ENCODE results near the gene FOXC1.
A peak's percentile ranks its signal among the peaks of the same experiment; 100 is the strongest.

Gene FOXC1

DNA sequence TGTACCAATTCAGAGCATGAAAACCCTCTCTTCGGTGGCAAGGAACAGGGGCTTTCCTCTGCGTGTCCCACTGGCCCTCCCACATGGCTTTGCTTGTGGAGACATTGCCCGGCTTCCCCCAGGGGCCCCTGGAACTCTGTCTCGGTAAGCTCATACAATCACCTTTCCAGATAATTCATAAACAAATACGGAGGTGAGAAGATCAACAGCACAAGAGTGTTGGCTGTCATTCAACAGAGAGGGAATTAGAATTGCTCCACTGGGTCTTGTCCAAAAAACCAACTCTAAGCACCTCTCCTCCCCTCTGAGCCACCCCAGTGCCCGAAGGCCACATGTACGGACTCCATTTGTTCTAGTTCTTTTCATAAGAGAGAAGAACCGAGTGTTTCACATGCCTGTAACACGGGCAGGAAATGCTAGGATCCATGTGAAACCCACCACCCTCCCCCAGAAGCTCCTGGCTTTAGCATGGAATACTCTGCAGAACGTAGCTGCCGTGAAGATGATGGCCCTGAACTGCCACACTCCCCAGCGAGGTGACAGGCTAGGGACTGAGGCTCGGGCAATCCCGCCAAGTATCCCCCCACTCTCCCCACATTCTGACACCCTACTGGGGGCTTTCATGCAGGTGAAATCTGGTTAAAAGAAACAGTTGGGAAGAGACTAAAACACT is 24.6 kb upstream of the FOXC1 start:
- no peak for DNase-seq

DNA sequence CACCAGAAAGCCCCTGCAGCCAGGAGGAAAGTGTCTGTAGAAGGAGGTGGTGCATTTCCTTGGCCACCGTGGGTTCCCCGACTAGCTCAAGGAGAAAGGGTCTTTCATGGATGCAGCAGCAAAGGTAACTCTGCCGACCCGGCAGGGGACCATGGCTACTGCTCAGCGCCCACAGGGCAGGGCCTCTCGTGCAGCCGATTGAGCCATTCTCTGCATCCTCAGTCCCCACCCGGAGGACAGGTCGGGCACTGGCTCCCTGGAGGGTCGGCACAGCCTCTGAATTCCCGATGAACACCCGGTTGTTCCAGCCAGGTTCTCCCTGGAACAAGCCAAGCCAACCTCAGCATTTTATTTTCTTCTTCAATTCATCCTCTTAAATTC is 24.1 kb upstream of the FOXC1 start:
- DNase-seq: no peak

- DNase-seq: no peak
Observed at GRCh38 chr6:1586256-1586655, 23.5 kb upstream of the FOXC1 start.

DNA sequence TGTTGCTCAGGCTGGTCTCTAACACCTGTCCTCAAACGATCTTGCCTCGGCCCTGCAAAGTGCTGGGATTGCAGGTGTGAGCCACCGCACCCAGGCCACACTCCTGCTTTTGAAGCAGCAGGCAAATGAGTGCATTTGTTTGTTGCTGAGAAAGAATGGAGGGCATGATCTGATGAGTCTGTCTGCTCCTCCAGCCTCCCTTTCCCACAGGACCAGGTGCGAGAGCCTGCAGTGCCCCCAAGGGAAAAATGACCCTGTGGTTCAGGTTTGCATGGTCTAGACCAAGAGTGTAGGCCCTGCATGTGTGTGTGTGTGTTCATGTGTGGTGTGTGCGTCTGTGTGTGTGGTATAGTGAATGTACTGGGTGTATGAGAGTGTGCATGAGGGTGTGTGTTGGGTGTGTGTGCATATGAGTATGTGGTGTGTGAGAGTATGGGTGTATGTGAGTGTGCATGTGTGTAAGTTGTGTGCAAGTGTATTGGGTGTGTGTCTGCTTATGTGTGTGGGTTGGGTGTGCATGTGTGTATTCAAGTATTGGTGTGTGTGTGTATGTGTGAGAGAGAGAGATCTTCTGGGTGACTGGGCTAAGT is 22.8 kb upstream of the FOXC1 start:
- no peak for DNase-seq

- DNase-seq: no peak
Observed at GRCh38 chr6:1587546-1587945, 22.2 kb upstream of the FOXC1 start.

DNA sequence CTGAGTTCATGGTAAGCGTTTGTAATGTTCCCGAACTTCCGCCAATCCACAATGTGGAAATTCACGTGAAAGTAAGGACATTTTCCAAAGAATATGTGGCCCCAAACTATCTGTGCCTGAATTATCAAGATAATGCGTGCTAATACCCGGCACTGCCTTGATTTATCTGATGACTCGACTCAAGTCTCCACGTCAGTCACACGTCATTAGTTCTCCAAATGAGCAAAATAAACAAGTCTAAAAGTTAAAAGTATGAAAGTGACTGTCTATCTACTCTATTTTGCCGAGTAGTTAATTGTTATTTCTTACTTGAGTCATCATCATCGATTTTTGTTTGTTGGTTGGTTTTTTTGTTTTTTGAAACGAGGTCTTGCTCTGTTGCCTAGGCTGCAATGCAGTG is 21.7 kb upstream of the FOXC1 start:
- no peak for DNase-seq

DNA sequence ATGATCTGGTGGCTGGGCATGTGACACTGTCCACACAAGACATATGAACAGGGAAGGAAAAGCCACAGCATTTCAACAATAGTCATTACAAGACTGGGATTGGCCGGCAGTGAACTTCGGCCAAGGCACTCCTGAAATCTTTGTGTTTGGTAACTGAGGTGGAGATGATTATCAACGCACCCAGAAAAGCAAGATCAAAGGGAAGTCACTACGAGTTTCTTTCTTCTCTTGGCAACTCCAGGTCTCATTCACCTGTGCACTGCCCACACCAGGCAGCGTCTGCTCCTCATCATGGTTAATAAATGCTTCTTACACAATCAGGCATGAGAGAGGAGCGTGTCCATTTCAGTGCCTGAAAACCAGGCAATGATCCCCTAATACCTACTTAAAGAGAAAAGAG is 20.5 kb upstream of the FOXC1 start:
- no peak for DNase-seq

GRCh38 chr6:1590580-1590979 is 19.1 kb upstream of the FOXC1 start:
- no peak for DNase-seq

- DNase-seq: no peak
Observed at GRCh38 chr6:1591243-1591642, 18.5 kb upstream of the FOXC1 start.

DNA sequence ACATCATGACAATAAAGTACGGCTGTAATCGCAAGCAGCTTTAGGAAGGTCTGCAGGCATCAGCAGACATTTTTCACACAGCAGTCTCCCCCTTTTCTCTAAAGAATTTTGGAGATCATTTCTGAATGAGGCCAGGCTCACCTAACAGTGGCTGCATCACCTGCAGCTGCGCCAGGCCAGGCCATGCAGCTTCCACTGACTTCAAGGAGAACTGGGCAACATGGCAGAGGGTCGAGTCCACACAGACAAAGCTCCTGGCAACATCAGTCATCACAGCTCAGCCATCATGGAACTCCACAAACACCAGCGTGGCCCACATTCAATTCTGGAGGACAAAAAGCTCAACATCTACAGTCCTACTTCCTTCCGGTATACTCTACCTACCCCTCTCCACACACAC is 17.8 kb upstream of the FOXC1 start:
- DNase-seq: no peak

DNA sequence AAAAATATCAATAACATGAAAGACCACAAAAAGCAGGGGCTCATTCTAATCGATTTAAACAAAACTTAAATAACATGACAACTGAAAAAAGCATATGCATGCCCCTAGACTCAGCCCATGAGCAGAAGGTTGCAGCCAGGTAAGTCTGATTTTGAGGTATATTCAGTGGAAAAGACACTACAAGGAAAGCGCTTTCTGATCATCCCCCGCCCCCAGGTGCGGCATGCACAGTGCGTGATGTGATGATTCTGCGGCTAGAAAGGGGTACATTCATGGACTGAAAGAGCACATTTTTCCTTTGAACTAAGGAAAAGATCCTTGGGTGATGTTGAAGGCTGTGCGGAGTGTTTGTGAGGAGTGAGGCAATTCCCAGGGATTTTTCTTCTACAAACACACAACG is 16.9 kb upstream of the FOXC1 start:
- DNase-seq: no peak

DNA sequence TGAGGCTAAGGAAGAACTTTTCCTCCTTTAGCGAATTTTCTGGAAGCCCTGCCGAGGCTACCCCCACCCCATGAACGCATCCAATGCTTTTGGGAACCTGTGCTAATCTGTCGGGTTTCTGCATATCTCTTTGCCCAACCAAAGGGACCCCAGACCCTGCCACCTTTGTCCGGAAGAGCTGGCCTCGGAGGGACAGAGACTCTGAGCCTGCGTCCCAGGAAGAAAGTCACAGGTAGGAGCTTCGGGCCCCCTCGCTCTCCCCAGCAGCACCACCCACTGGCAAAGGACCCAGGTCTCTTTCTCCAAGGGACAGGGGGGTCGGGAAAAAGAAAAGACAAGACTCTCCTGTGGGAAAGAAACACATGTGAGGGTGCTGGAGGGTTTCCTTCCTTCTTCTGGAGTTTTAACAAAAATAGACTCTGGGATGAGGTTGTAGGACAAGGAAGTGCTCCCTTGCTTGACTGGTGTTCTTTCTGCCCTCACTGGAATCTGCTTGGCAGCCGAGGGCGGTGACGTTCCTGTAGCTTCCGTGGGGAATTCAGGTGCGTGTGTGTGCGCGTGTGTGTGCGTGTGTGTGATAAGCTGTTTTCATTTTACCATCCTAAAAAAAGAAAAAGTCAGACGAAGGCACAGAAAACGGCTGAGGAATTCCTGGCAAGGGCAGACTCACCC is 16.3 kb upstream of the FOXC1 start:
- DNase-seq: no peak

DNA sequence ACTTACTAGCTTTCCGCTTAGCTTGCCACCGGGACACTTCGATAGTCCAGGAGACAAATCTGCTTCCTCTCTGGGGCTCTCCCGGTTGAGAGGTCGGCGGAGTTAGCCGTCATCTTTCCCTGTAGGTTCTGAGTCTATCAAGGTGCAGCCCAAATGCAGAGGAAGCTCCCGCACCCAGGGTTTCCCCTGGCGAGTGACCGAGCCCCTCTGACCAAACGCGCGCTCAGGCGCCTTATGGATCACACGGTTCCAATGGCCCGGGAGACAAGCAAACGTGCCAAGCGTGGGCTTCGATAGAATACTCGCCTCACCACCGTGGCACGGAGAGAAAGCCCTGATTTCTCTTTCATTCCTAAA is 15.8 kb upstream of the FOXC1 start:
- no peak for DNase-seq

GRCh38 chr6:1594445-1595200 is 15.1 kb upstream of the FOXC1 start:
- DNase-seq: no peak

- DNase-seq: no peak
Observed at GRCh38 chr6:1595271-1596087, 14.2 kb upstream of the FOXC1 start.

GRCh38 chr6:1596088-1596852 is 13.4 kb upstream of the FOXC1 start:
- peak; percentile 63 for DNase-seq

- DNase-seq: no peak
Observed at GRCh38 chr6:1597121-1597744, 12.5 kb upstream of the FOXC1 start.

- no peak for DNase-seq
Observed at GRCh38 chr6:1597924-1598323, 11.8 kb upstream of the FOXC1 start.

DNA sequence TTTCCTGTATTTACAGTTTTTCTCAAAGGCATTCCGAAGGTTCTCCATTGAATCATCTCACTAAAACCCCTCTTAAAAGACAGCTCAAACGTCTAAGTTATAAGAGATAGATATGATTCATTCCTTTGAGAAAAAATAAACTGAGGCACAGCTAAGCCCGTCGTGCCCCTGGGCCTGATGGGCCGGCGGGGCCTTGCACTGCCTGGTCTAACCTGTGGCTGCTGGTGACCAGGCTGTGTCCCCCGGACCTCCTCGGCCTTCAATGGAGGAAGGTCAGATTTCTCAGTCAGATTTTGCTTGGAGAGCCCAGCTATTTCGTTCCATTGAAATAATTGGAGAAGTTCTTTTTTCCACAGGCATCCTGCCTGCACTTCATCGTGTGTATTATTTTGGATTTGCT is 11.3 kb upstream of the FOXC1 start:
- DNase-seq: no peak

- DNase-seq: no peak
Observed at GRCh38 chr6:1598886-1599285, 10.8 kb upstream of the FOXC1 start.

DNA sequence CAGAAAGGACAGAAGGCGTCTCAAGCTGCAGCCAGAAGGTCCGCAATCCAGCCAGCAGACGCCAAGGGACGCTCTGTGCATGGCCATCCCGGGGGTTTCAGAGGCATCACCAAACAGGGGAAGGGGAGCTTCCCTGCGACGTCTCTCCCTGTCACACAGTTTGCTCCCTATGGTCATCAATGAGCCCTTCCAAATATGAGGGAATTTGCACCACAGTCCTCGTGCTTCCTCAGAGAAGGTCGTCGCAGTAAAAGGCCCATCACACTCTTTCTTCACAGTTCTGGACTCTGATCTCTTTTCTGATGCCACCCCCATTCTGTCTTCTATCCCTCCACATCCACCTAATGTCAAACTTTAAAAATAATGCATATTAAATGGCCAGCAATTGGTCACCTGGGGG is 10.2 kb upstream of the FOXC1 start:
- DNase-seq: no peak
